AG20443 (cell line): ENCODE results near the gene SRPK2.

ENCODE experiments used
- DNase-seq: peaks from one replicate; pipeline ENCODE4 v3.0.0; 2012; ENCODE audit warnings: low spot score, mixed read lengths

The SRPK2 gene

GRCh38 chr7:105133986-105134655 lies 254.6 kb downstream of the SRPK2 start:
- DNase-seq: no peak

DNA sequence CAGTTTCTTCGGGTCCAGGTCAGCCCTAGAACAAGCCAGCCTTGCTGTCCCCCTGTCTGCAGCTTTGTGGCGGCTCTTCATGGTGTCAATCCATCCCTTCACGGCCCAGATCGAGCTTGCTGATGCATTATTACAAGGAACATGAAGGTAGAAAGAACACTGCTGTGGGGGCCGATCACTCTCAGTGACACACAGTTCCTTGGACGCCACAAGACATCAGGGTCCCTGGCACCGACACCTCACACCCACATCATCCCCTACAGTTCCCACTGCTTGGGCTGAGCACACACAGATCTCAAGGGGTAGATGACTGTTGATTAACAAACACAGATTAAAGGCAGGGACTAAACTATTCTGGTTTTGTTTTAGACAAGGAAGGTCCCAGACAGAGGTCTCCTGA lies 255.4 kb downstream of the SRPK2 start:
- DNase-seq: no peak

DNA sequence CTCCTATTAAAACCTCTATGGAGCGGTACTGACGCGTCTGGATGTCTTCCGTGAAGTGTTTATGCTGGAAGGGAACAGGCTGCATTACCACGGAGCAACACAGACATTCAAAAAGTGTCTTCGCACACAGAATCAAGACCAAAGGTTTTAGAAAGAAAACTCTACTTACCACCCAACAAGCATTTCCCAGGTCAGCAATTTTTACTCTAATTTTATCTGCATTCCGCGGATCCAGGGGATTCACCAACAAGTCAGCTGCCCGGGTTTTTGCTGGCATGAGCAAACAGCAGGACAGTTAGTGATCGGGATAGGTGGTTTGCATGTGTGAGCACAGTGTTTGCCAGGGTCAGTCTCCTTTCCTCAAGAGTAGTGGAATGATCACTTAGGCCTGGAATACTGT lies 255.9 kb downstream of the SRPK2 start:
- DNase-seq: no peak

DNA sequence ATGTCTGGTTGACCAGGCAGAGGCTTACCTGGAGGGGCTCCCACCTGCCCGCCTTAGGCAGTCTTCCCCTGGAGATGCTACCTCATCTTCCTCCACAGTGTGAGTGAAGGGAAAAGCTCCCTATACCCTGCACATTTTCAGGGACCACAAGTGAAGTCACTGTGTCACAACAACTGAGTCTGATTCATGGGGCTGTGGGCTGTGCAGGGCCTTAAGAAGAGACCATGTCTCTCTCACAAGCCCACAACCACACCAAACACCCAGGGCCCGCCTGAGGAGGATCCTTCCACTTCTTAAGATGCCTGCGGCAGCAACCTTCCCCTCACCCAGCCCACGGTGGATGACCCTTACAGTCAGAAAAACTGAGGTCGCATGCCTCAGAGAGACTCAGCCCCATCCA lies 256.4 kb downstream of the SRPK2 start:
- DNase-seq: no peak

DNA sequence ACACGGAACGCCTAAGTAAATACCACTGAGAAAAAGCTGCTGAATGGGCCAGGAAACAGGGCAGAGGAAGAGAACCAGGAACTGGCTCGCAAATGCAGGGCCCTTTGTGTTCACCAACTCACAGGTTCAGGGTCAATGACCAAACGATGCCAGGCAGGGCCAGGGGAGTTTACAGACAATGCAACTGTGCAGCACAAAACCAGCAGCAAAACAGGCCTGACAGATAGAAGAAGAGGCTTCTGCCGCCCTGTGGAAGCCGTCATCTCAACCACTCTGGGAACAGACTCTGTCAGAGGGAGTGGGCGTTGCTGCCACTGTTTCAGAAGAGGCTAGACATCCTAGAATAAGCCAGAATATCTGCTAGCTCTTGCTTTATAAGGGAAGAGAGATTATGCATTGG lies 256.8 kb downstream of the SRPK2 start:
- no peak for DNase-seq

DNA sequence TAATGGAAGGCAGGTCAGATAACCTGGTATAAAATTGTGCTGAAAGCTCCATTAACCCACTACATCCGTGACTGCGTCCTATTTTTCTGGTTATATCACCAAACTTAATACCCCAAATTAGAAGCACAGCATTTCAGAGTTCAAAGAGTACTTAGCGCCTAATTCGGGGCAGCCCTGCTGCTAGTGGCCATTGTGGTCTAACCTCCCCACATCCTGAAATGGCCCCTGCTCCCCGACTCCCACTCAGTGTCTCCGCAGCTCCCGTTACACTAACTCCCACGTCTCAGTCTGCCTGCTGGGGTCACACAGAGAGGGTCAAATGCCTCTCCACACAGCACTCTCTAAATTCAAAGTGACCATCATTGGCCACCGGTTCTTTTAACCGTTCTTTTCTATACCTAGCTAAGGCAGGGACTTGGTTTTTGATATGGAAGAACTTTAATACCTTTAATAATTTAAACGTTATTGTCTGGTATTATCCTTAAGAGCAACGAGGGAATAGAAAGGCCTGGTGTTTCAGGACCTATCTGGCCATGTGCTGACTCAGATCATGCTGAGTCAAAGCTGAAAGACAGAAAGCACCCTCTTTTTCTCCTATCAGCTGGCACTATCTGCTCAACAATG lies 257.6 kb downstream of the SRPK2 start:
- DNase-seq: no peak

DNA sequence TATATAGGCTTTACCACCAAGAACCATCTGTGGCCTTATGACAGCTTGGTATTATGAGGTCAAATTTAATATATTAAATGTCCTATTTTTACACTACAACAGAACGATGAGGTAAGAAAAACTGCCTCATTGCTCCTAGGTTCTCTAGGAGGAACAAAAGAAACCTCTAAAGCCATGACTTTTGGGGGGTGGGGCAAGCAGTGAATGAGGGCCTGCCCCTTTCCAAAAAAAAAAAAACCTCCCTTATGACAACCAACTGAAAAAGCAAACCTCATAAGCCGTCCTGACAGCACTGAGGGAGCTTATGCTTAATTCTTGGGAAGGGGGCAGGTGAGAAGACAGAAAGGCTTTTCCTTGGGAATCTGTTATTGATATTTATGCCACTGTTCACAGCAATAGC lies 258.1 kb downstream of the SRPK2 start:
- no peak for DNase-seq

GRCh38 chr7:105130048-105130447 lies 258.7 kb downstream of the SRPK2 start:
- DNase-seq: no peak

GRCh38 chr7:105127179-105127578 lies 261.5 kb downstream of the SRPK2 start:
- DNase-seq: no peak

DNA sequence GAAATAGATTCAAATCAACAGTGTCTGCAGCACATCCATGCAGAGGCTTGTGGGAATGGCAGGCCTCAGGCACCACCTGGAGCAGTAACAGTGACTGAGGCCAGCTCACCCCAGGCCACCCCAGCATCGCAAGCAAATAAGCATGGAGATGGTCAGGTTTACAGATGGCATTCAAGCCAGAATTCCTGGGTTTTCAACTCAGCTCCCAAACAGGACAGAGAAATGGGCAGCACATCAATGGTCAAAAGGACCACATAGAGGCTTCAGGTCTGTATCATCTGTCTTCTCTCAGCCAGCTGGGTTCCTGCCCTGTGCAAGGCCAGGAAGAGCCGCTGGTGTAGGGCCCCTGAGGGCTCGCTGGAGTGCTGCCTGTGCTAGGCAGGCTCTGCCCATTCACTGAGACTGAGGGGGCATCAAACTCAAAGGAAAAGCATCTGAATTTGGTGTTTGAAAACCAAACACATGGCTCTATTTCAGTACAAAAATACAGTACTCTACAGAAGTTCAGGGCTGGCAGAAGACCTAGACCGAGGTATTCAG lies 262.2 kb downstream of the SRPK2 start:
- peak; percentile 20 for DNase-seq

DNA sequence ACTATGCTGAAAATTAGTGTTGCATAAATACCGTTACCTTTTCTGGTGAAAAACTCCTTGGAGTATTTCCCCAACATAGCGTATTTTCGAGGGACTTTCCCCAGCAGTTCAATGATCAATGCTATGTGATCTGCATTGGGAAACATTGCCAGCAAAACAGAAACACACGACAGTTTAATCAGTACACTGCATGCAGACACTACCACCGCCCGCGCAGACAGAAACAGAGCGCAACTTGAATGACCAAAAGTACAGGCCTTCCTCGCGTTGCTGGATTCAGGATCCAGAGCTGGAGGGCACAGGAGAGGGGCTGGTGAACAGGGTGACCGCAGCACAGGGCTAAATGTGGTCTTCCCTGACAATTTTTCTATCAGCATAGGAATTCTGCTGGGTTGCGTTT lies 263.0 kb downstream of the SRPK2 start:
- no peak for DNase-seq

- no peak for DNase-seq
Measured at GRCh38 chr7:105122619-105123018, 266.1 kb downstream of the SRPK2 start.

- DNase-seq: no peak
Measured at GRCh38 chr7:105118612-105119600, 269.8 kb downstream of the SRPK2 start.

DNA sequence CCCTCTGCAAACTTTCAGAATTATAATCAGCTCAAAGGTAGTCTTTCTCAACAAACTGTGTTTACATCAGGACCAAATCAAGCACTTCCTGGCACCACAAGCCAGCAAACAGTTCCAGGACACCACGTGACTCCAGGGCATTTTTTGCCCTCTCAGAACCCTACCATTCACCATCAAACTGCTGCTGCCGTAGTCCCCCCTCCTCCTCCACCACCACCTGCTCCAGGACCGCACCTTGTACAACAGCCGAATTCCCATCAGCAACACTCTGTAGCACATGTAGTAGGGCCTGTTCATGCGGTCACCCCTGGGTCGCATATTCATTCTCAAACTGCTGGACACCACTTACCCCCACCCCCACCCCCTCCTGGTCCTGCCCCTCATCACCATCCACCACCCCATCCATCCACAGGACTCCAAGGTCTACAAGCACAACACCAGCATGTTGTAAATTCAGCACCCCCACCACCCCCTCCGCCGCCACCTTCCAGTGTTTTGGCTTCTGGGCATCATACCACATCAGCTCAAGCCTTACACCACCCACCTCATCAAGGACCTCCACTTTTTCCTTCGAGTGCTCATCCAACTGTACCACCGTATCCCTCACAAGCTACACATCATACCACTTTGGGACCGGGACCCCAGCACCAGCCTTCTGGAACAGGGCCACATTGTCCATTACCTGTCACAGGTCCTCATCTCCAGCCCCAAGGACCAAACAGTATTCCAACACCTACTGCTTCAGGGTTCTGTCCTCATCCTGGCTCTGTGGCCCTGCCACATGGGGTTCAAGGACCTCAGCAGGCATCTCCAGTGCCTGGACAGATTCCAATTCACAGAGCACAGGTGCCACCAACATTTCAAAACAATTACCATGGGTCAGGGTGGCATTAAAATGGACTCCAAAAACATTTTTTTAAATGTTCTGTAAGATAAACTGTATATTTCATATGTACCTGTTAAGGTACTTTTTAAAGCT lies 276.0 kb downstream of the SRPK2 start:
- no peak for DNase-seq

DNA sequence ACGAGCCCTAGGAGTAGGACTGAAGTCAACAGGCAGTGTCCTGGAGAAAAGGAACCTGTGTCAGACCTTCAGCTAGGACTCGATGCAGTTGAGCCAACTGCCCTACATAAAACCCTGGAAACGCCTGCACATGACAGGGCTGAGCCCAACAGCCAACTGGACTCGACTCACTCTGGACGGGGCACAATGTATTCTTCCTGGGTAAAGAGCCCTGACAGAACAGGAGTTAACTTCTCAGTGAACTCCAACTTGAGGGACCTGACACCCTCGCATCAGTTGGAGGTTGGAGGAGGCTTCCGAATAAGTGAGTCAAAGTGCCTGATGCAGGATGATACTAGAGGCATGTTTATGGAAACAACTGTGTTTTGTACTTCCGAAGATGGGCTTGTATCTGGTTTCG lies 281.3 kb downstream of the SRPK2 start:
- no peak for DNase-seq

GRCh38 chr7:105106473-105106872 lies 282.2 kb downstream of the SRPK2 start:
- no peak for DNase-seq

GRCh38 chr7:105105579-105105978 lies 283.1 kb downstream of the SRPK2 start:
- no peak for DNase-seq

DNA sequence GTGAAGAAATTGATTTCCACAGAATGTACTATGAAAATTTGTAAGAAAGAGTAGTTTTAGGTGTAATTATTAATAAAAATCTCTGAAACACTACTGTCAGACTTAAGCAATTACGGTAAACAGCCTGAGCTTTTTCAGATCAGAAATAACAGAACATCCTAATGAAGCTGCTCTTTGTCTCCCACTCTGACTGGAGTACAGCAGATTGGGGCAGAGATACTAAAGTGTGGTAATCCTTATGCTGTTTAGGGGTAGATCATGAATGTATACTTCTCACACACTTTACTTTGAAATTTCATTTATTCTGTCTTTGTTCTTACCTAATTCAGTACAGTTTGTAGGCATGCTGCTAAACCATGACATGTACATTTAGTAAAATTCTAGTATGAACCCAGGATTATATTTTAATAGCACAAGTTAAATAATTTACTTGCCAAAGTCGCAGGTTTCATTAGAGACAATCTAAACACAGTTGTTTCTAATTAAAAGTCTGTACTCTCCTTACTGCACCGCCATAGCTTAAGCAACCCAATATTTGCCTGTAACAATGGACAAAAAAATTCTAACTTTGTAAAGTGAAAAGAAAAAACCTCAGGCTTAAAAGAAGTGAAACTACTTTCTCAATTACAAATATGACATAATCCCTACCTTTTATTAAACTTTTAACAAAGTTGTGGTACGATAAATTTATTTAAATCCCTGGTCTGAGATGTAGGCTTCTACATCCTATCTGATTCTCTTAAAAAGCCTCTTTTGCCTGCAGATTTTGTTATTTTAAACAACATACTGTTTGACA lies 286.0 kb downstream of the SRPK2 start:
- DNase-seq: no peak

DNA sequence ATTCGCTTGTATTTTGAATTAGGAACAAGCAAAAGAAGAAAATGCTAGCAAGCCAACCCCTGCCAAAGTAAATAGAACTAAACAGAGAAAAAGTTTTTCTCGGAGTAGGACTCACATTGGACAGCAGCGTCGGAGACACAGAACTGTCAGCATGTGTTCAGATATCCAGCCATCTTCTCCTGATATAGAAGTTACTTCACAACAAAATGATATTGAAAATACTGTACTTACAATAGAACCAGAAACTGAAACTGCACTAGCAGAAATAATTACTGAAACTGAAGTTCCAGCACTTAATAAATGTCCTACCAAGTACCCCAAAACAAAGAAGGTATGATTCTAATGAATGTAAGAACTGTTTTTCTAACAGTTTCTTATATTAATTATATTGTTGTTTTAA lies 286.9 kb downstream of the SRPK2 start:
- no peak for DNase-seq

DNA sequence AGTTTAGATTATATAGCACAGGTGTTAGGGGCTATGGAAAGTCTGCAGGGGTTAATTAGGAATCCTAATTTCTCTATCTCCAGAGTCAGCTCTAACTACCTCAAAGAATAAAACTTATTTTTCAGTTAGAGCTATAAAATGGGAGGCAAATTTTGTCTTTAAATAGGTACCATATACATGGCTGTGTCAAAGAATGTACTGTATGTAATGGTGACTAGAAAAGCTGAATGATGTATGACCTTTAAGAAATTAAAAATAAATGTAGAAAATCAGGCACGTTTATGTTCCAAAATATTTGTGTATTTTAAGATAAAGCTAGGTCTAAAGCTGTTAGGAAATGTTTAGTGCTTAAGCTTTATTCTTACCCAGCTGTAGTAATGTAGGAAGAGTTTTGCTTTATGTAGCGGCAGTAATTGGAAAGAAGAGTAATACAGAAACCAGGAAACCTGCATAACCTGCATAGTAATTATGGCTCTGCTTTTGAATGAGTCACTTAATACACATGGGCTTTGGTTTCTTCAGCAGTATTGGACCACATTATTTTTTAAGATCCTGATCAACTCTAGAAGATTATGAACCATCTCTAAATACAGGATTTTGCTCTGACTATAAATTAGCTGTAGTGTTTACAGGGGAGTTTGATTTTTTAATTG lies 289.7 kb downstream of the SRPK2 start:
- DNase-seq: no peak
